OCI-LY1 (cell line): ENCODE data around the gene TMEM266.

Experiments
- H2AFZ ChIP-seq: fragments of 200-600 bp; sonication (generic), shearing (Covaris generic); 2 replicates; pipeline ENCODE4 v1.6.0; 2014; ENCODE audit warnings: antibody characterized with exemption, mild to moderate bottlenecking, low read length
- H3F3A ChIP-seq: fragments of 200-600 bp; sonication (generic), shearing (Covaris generic); 2 replicates; pipeline ENCODE4 v1.6.0; 2014; ENCODE audit warnings: mild to moderate bottlenecking, antibody characterized with exemption, low read length, moderate library complexity; ENCODE audit not compliant: insufficient read depth
- H3K27ac ChIP-seq: fragments of 200-600 bp; sonication (generic); 2 replicates; pipeline ENCODE4 v1.5.1; 2014; ENCODE audit warnings: low read length, mixed run types, mild to moderate bottlenecking, low read depth; ENCODE audit not compliant: poor library complexity, severe bottlenecking
- H3K27me3 ChIP-seq: fragments of 200-600 bp; sonication (generic); 2 replicates; pipeline ENCODE4 v1.6.0; 2014; ENCODE audit warnings: antibody characterized with exemption, mild to moderate bottlenecking, low read length, moderate library complexity; ENCODE audit not compliant: insufficient read depth
- H3K36me3 ChIP-seq: fragments of 200-600 bp; sonication (generic); 2 replicates; pipeline ENCODE4 v1.6.1; 2014; ENCODE audit warnings: mild to moderate bottlenecking, antibody characterized with exemption, low read length, moderate library complexity, mixed read lengths; ENCODE audit not compliant: insufficient read depth
- H3K4me1 ChIP-seq: fragments of 200-600 bp; sonication (generic); 2 replicates; pipeline ENCODE4 v1.5.1; 2014; ENCODE audit warnings: mild to moderate bottlenecking, low read length, moderate library complexity; ENCODE audit not compliant: insufficient read depth, severe bottlenecking
- H3K4me2 ChIP-seq: fragments of 200-600 bp; sonication (generic), shearing (Covaris generic); 2 replicates; pipeline ENCODE4 v1.6.1; 2014; ENCODE audit warnings: low read length
- H3K4me3 ChIP-seq: fragments of 200-600 bp; sonication (generic); 2 replicates; pipeline ENCODE4 v1.5.1; 2014; ENCODE audit warnings: low read length, low read depth, mild to moderate bottlenecking, mixed read lengths; ENCODE audit not compliant: poor library complexity, severe bottlenecking
- H3K79me2 ChIP-seq: fragments of 200-600 bp; shearing (Covaris generic); 2 replicates; pipeline ENCODE4 v1.6.1; 2016; ENCODE audit warnings: mixed run types, low read length, mixed read lengths; ENCODE audit not compliant: insufficient read depth
- H3K9ac ChIP-seq: fragments of 200-600 bp; sonication (generic), shearing (Covaris generic); 2 replicates; pipeline ENCODE4 v1.6.1; 2014; ENCODE audit warnings: mild to moderate bottlenecking, low read length, mixed read lengths
- H3K9me2 ChIP-seq: fragments of 200-600 bp; sonication (generic), shearing (Covaris generic); 2 replicates; pipeline ENCODE4 v1.6.1; 2014; ENCODE audit warnings: low read depth, mild to moderate bottlenecking, low read length, mixed read lengths
- H3K9me3 ChIP-seq: fragments of 200-600 bp; shearing (Covaris generic); 2 replicates; pipeline ENCODE4 v1.6.1; 2014; ENCODE audit warnings: low read length, mixed read lengths
- H4K20me1 ChIP-seq: fragments of 200-600 bp; sonication (generic), shearing (Covaris generic); 2 replicates; pipeline ENCODE4 v1.6.0; 2016; ENCODE audit warnings: mild to moderate bottlenecking, low read length; ENCODE audit not compliant: insufficient read depth
- EZH2 ChIP-seq: fragments of 200-600 bp; sonication (generic), shearing (Covaris generic); IDR thresholded peaks from 2 replicates; pipeline ENCODE4 v1.8.0; 2017; ENCODE audit warnings: borderline replicate concordance, mixed run types, mild to moderate bottlenecking, antibody characterized with exemption, low read length, moderate library complexity, mixed read lengths
- TF ChIP-seq, protein P1 (sequence below): fragments of 200-600 bp; sonication (generic), shearing (Covaris generic); IDR thresholded peaks from 2 replicates; pipeline ENCODE4 v1.5.1; 2017; ENCODE audit warnings: mild to moderate bottlenecking, antibody characterized with exemption, low read length, moderate library complexity, mixed read lengths

TMEM266 gene

DNA sequence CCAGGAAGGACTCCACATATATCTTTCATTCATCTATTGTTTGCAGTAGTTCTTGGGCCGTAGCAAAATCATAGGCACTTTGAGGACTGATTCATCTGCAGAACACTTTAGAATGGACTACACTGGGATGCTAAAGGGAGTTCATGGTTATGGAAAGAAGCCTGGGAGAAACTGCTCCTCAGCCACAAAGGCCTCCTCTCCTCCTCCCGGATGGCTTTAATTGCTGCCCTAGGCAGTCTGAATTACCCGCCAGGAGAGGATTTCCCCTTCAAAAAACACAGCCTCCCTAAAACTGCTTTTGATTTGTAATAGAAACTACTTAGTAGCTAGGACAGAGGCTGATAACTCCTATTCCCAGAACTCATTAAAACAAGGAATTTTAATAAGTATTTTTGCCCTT is 4.6 kb downstream of the TMEM266 start:
- Histone ChIP-seq H3K27ac (no peak overlapping the region), H3K4me1 (peaks cover 2% of the 10 kb centered on the region), H3K4me3 (no peak overlapping the region), H4K20me1 (no peaks in the 10 kb centered on the region), H3K79me2 (no peaks in the 10 kb centered on the region), H3K9me2 (no peaks in the 10 kb centered on the region), H3K4me2 (no peak overlapping the region), H3F3A (no peaks in the 10 kb centered on the region), H3K36me3 (no peaks in the 10 kb centered on the region), H2AFZ (no peak overlapping the region), H3K9ac (no peak overlapping the region), H3K27me3 (peaks cover 6% of the 10 kb centered on the region; the same call in 1 of the 2 replicates), H3K9me3 (no peaks in the 10 kb centered on the region)
- TF ChIP-seq EZH2 = no peak
- TF ChIP-seq, protein P1, sequence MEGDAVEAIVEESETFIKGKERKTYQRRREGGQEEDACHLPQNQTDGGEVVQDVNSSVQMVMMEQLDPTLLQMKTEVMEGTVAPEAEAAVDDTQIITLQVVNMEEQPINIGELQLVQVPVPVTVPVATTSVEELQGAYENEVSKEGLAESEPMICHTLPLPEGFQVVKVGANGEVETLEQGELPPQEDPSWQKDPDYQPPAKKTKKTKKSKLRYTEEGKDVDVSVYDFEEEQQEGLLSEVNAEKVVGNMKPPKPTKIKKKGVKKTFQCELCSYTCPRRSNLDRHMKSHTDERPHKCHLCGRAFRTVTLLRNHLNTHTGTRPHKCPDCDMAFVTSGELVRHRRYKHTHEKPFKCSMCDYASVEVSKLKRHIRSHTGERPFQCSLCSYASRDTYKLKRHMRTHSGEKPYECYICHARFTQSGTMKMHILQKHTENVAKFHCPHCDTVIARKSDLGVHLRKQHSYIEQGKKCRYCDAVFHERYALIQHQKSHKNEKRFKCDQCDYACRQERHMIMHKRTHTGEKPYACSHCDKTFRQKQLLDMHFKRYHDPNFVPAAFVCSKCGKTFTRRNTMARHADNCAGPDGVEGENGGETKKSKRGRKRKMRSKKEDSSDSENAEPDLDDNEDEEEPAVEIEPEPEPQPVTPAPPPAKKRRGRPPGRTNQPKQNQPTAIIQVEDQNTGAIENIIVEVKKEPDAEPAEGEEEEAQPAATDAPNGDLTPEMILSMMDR = no peak

DNA sequence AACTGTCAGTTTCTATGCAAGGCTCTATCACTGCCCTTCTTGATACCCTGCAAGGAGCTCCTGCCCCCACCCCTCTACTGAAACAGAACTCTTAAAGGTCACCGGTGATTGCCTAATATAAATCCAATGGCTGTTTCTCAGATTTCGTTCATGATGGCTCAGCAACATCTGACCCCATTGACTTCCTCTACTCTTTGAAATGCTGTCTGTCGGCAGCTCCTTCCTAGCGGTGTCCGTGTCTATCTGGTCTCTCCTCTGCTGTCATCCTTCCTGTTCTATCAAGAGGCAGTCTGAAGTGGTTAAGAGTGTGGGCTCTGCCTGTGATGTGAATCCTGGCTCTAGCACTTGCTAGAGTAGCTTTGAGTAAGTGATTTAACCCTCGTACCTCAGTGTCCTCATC is 5.5 kb downstream of the TMEM266 start:
- Histone ChIP-seq H3K27ac (no peak overlapping the region), H3K9ac (no peak overlapping the region), H3K4me3 (no peak overlapping the region), H3K4me1 (no peaks in the 10 kb centered on the region), H3K9me3 (no peaks in the 10 kb centered on the region), H3K36me3 (no peaks in the 10 kb centered on the region), H3K9me2 (no peaks in the 10 kb centered on the region), H4K20me1 (no peaks in the 10 kb centered on the region), H3F3A (no peaks in the 10 kb centered on the region), H2AFZ (no peak overlapping the region), H3K4me2 (no peak overlapping the region), H3K27me3 (0 out of 2 replicates have a peak, but pooled peaks cover 6% of the 10 kb centered on the region), H3K79me2 (no peaks in the 10 kb centered on the region)
- TF ChIP-seq EZH2 = no peak
- TF ChIP-seq, protein P1 = no peak

DNA sequence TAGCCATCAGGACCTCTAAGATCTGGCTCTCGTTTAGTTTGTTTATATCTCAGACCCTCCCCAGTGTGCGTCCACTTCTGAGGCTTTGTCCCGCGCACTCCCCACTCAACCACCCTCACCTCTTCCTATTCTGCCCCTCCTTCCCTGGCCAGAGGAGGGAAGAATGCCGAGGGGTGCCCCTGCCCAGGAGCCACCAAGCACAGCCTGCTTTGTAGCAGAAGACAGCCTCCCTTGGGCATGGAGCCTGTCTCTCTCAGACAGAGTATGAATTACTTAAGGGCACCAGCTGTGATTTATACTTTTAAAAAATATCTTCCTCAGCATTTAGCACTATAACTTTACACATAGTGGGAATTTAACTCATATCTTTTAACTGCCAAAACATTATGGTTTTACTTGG is 6.0 kb downstream of the TMEM266 start:
- Histone ChIP-seq H3K4me1 (no peaks in the 10 kb centered on the region), H3K9ac (no peak overlapping the region), H3K4me3 (no peak overlapping the region), H3K9me2 (no peaks in the 10 kb centered on the region), H3K9me3 (no peaks in the 10 kb centered on the region), H3K79me2 (no peaks in the 10 kb centered on the region), H3K27ac (no peak overlapping the region), H4K20me1 (no peaks in the 10 kb centered on the region), H3F3A (no peaks in the 10 kb centered on the region), H3K4me2 (no peak overlapping the region), H3K36me3 (no peaks in the 10 kb centered on the region), H3K27me3 (0 out of 2 replicates have a peak, but pooled peaks cover 6% of the 10 kb centered on the region), H2AFZ (no peak overlapping the region)
- TF ChIP-seq, protein P1 = no peak
- no peak for TF ChIP-seq EZH2
